HEK293 (cell line): Measurements from ENCODE around the gene RIPOR3.

ENCODE experiments used
- SETDB1 ChIP-seq: IDR thresholded peaks from one replicate; pipeline ENCODE4 v1.6.1; 2017; ENCODE audit warnings: mild to moderate bottlenecking, low read length, moderate library complexity, mixed read lengths; ENCODE audit not compliant: insufficient read length
- ZBTB7A ChIP-seq: fragments of 450-650 bp; formaldehyde crosslinking; IDR thresholded peaks from 2 replicates; pipeline ENCODE4 v1.5.1; 2016; ENCODE audit warnings: low read depth, missing biosample characterization, missing genetic modification characterization
- ZNF133 ChIP-seq: fragments of 450-650 bp; formaldehyde crosslinking; IDR thresholded peaks from 2 replicates; pipeline ENCODE4 v1.5.1; 2016; ENCODE audit warnings: missing biosample characterization, missing genetic modification characterization
- ZNF138 ChIP-seq: fragments of 450-650 bp; formaldehyde crosslinking; IDR thresholded peaks from 2 replicates; pipeline ENCODE4 v1.5.1; 2016; ENCODE audit warnings: missing biosample characterization, missing genetic modification characterization, borderline replicate concordance
- ZNF274 ChIP-seq, 2 experiments: fragments of 200-500 bp in 1 of 2; fragments of 450-650 bp in 1 of 2; sonication (Bioruptor generic) in 1 of 2; formaldehyde crosslinking in 1 of 2; IDR thresholded peaks; 2 replicates each; pipeline versions ENCODE4 v1.5.1 to v1.6.1; 2014 to 2016; ENCODE audit warnings: borderline replicate concordance in 1 of 2, inconsistent platforms in 1 of 2, low read length in 1 of 2, missing biosample characterization in 1 of 2, missing genetic modification characterization in 1 of 2
- ZNF335 ChIP-seq: fragments of 450-650 bp; formaldehyde crosslinking; conservative IDR thresholded peaks from 2 replicates; pipeline ENCODE4 v1.5.1; 2016; ENCODE audit warnings: missing biosample characterization, missing genetic modification characterization
- ZNF423 ChIP-seq: fragments of 450-650 bp; formaldehyde crosslinking; IDR thresholded peaks from 2 replicates; pipeline ENCODE4 v1.5.1; 2016; ENCODE audit warnings: missing biosample characterization, missing genetic modification characterization
- ZNF654 ChIP-seq: fragments of 450-650 bp; formaldehyde crosslinking; IDR thresholded peaks from 2 replicates; pipeline ENCODE4 v1.5.1; 2016; ENCODE audit warnings: low read depth, missing biosample characterization, missing genetic modification characterization
- ZNF792 ChIP-seq: fragments of 450-650 bp; formaldehyde crosslinking; IDR thresholded peaks from 2 replicates; pipeline ENCODE4 v1.5.1; 2016; ENCODE audit warnings: missing biosample characterization, missing genetic modification characterization
- TF ChIP-seq, protein P1 (sequence below): fragments of 450-650 bp; formaldehyde crosslinking; IDR thresholded peaks from 2 replicates; pipeline ENCODE4 v1.5.1; 2016; ENCODE audit warnings: missing biosample characterization, missing genetic modification characterization, borderline replicate concordance
- TF ChIP-seq, protein P2 (sequence below): fragments of 450-650 bp; formaldehyde crosslinking; IDR thresholded peaks from 2 replicates; pipeline ENCODE4 v1.5.1; 2016; ENCODE audit warnings: missing biosample characterization, missing genetic modification characterization
- TF ChIP-seq, protein P3 (sequence below): fragments of 450-650 bp; formaldehyde crosslinking; IDR thresholded peaks from 2 replicates; pipeline ENCODE4 v1.5.1; 2016; ENCODE audit warnings: missing biosample characterization, missing genetic modification characterization
- TF ChIP-seq, protein P4 (sequence below): fragments of 450-650 bp; formaldehyde crosslinking; IDR thresholded peaks from 2 replicates; pipeline ENCODE4 v1.5.1; 2016; ENCODE audit warnings: missing biosample characterization, missing genetic modification characterization

DNA sequence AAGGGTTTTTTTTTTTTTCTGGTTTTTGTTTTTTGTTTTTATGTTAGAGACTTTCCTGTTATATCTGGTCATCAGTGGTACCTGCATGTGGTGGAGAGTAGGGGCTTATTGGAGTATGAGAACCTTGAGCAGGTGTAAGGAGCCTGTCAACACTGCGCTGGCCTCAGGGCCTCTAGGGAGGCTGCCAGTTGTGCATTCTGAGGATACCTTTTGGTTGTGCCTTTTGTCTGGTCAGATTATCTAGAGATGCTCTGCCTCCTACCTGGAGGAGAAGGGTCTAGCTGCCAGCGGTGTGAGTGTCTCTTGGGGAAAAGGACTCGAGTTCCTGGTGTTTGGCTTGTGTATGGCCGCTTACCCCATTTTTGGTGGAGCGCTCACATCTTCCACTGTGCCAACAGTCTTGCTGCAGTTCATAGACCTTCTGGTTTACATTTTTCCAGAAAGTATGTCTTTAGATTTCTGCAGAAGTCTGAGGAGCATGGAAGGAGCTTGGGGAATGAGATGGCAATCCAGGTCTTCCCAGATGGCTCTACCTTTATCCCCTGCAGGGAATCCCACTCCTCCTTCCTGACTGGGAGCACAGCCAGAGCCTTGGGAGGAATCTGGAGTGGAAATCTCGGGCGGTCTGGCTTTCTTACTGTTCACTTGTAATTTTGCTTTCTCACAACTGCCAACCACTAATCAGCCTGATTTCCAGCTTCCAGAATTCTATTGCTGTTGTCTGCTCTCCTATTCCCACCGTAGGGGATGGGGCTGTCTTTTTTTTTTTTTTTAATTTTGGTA, 131.3 kb downstream of the RIPOR3 start:
- TF ChIP-seq, protein P1, sequence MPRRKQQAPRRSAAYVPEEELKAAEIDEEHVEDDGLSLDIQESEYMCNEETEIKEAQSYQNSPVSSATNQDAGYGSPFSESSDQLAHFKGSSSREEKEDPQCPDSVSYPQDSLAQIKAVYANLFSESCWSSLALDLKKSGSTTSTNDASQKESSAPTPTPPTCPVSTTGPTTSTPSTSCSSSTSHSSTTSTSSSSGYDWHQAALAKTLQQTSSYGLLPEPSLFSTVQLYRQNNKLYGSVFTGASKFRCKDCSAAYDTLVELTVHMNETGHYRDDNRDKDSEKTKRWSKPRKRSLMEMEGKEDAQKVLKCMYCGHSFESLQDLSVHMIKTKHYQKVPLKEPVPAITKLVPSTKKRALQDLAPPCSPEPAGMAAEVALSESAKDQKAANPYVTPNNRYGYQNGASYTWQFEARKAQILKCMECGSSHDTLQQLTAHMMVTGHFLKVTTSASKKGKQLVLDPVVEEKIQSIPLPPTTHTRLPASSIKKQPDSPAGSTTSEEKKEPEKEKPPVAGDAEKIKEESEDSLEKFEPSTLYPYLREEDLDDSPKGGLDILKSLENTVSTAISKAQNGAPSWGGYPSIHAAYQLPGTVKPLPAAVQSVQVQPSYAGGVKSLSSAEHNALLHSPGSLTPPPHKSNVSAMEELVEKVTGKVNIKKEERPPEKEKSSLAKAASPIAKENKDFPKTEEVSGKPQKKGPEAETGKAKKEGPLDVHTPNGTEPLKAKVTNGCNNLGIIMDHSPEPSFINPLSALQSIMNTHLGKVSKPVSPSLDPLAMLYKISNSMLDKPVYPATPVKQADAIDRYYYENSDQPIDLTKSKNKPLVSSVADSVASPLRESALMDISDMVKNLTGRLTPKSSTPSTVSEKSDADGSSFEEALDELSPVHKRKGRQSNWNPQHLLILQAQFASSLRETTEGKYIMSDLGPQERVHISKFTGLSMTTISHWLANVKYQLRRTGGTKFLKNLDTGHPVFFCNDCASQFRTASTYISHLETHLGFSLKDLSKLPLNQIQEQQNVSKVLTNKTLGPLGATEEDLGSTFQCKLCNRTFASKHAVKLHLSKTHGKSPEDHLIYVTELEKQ (tag by site-specific recombination), result no peak
- TF ChIP-seq ZNF274 (IDR thresholded peaks at IDR 0.05; ENCODE audit: low read length) (no peak), ZNF274 (tag by site-specific recombination; IDR thresholded peaks at IDR 0.05; ENCODE audit: borderline replicate concordance) (no peak), ZNF138 (tag by site-specific recombination) (no peak), ZBTB7A (tag by site-specific recombination) (no peak), ZNF133 (tag by site-specific recombination) (no peak), ZNF654 (no peak), ZNF792 (tag by site-specific recombination) (no peak), ZNF423 (tag by site-specific recombination) (no peak), ZNF335 (no peak), SETDB1 (no peak)
- TF ChIP-seq, protein P2, sequence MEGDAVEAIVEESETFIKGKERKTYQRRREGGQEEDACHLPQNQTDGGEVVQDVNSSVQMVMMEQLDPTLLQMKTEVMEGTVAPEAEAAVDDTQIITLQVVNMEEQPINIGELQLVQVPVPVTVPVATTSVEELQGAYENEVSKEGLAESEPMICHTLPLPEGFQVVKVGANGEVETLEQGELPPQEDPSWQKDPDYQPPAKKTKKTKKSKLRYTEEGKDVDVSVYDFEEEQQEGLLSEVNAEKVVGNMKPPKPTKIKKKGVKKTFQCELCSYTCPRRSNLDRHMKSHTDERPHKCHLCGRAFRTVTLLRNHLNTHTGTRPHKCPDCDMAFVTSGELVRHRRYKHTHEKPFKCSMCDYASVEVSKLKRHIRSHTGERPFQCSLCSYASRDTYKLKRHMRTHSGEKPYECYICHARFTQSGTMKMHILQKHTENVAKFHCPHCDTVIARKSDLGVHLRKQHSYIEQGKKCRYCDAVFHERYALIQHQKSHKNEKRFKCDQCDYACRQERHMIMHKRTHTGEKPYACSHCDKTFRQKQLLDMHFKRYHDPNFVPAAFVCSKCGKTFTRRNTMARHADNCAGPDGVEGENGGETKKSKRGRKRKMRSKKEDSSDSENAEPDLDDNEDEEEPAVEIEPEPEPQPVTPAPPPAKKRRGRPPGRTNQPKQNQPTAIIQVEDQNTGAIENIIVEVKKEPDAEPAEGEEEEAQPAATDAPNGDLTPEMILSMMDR (tag by site-specific recombination), result no peak
- TF ChIP-seq, protein P3, sequence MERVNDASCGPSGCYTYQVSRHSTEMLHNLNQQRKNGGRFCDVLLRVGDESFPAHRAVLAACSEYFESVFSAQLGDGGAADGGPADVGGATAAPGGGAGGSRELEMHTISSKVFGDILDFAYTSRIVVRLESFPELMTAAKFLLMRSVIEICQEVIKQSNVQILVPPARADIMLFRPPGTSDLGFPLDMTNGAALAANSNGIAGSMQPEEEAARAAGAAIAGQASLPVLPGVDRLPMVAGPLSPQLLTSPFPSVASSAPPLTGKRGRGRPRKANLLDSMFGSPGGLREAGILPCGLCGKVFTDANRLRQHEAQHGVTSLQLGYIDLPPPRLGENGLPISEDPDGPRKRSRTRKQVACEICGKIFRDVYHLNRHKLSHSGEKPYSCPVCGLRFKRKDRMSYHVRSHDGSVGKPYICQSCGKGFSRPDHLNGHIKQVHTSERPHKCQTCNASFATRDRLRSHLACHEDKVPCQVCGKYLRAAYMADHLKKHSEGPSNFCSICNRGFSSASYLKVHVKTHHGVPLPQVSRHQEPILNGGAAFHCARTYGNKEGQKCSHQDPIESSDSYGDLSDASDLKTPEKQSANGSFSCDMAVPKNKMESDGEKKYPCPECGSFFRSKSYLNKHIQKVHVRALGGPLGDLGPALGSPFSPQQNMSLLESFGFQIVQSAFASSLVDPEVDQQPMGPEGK (tag by site-specific recombination), result no peak
- TF ChIP-seq, protein P4, sequence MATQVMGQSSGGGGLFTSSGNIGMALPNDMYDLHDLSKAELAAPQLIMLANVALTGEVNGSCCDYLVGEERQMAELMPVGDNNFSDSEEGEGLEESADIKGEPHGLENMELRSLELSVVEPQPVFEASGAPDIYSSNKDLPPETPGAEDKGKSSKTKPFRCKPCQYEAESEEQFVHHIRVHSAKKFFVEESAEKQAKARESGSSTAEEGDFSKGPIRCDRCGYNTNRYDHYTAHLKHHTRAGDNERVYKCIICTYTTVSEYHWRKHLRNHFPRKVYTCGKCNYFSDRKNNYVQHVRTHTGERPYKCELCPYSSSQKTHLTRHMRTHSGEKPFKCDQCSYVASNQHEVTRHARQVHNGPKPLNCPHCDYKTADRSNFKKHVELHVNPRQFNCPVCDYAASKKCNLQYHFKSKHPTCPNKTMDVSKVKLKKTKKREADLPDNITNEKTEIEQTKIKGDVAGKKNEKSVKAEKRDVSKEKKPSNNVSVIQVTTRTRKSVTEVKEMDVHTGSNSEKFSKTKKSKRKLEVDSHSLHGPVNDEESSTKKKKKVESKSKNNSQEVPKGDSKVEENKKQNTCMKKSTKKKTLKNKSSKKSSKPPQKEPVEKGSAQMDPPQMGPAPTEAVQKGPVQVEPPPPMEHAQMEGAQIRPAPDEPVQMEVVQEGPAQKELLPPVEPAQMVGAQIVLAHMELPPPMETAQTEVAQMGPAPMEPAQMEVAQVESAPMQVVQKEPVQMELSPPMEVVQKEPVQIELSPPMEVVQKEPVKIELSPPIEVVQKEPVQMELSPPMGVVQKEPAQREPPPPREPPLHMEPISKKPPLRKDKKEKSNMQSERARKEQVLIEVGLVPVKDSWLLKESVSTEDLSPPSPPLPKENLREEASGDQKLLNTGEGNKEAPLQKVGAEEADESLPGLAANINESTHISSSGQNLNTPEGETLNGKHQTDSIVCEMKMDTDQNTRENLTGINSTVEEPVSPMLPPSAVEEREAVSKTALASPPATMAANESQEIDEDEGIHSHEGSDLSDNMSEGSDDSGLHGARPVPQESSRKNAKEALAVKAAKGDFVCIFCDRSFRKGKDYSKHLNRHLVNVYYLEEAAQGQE (tag by site-specific recombination), result no peak
